CD4-positive, alpha-beta T cell treated with Interleukin-12 subunit alpha and Interleukin-12 subunit beta, for 1 hour (primary cell): ENCODE data around the gene CD4.

Experiments used
- DNase-seq: peaks from one replicate; pipeline ENCODE4 v3.0.0-alpha.2; 2020

The CD4 gene

DNA sequence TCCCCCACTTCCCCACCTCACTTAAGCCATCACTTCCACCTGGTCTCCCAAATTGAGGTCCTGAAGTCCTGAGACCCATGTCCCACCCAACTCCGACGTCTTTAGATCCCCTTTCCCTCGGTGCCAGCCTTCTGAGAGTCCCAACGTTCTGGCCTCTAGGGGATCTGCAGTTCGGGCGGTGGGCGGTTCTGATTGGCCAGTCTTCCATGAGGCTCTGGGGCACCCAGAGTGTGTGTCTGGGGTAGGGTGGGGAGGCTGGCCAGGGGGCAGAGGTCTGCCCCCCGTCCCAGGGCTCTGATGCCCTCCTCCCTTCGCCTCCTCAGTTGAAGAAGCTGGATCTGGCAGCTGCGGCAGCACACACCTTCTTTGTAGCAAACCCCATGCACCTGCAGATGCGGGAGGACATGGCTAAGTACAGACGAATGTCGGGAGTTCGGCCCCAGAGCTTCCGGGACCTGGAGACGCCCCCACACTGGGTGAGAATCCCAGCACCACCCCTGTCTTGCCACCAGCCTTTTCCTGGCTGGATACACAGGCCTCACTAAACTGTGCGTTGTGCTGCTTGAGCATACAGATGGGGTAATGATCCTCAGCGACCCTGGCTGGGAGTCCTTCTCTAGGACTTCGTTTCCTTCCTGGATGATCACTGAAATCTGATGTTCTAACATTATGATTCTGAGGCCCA, 40.4 kb downstream of the CD4 start:
- no peak for DNase-seq

DNA sequence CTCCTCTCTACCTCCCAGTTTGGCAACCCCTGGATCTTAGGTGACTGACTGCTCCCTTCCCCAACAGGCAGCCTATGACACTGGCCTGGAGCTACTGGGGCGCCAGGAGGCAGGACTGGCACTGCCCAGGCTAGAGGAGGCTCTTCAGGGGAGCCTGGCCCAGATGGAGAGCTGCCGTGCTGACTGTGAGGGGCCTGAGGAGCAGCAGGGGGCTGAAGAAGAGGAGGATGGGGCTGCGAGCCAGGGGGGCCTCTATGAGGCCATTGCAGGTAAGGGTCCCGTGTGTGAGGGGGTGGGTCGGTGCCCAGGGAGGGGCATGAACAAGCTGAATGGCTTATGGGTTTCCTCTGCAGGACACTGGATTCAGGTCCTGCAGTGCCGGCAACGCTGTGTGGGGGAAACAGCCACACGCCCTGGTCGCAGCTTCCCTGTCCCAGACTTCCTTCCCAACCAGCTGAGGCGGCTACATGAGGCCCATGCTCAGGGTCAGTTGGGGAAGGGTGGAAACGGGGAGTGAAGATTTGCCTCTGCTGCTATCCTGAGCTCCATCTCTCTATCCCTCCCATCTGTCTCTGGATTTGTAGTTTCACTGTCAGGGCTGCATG, 41.1 kb downstream of the CD4 start:
- no peak for DNase-seq

DNA sequence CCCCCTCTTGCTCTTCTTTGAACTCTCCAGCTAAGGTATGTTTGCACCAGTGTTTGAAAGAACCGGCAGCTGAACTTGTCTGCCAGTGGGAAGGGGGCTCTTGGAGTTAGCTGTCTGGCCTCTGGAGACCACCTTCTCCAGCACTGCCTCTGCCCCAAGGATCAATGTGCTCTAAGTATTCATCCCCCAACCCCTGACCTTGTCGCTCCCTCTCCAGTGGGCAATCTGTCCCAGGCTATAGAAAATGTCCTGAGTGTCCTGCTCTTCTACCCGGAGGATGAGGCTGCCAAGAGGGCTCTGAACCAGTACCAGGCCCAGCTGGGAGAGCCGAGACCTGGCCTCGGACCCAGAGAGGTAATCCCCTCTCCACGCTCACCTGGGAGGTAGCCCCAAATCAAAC, 41.7 kb downstream of the CD4 start:
- DNase-seq, result no peak

DNA sequence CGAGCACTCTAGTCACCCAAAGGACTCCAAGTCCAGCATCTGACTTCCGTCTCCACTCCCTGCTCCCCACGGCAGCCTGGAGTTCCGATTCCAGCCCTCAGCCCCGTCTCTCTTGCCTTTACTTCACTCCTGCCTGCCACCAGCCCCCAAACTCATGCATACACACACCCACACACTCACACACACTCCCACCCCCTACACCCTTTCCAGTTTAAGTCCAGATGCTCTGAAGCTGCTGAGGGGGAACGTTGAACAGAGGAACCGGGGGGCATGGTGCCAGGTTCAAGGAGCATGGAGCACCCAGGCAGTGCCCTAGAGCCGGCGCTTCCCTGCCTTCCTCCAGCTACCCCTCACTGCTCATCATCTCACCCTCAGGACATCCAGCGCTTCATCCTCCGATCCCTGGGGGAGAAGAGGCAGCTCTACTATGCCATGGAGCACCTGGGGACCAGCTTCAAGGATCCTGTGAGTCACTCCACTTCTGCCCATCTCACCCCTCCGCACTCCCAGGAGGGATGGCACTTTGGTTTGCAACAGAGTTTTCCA, 42.2 kb downstream of the CD4 start:
- DNase-seq, result no peak

DNA sequence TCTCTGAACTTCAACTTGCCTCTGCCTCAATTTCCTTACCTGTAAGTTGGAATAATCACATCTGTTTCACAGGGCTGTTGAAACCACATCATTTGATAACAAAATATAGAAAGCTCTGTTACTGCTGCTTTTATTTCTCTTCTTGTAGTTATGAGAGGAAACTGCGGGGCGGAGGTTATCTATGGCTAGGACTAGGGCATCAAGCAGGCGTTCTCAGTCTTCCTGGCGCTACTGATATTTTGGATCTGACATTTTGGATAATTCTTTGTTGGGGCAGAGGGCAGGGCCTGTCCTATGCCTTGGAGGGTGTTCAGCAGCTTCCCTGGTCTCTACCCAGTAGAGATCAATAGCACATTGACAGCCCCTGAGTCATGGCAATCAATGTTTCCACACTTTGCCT, 42.8 kb downstream of the CD4 start:
- no peak for DNase-seq

DNA sequence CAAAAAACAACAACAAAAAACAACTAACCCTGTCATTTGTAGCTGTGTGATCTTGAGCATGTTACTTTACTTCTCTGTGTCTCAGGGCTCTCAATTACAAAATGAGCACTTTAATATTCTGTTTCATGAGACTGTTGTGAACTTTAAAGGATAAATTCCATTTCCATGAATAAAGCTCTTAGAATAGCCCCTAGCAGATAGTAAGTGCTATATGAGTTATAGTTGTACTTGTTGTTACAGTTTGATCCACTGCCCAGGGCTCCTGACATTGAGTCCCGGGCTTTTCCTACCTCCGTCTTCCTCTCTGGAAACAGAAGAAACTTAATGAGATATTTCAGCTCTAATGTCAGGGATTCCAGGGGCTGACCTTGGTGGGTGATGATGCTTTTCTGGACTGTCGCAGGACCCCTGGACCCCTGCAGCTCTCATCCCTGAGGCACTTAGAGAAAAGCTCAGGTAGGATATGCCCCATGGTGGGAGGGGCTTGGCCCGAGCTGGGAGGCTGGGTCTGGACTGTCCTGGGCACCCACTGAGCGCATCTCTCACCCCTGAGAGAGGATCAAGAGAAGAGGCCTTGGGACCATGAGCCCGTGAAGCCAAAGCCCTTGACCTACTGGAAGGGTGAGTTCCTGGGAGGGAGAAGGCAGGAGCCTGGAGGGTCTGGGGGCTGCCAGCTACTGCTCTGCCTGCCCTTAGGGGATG, 44.0 kb downstream of the CD4 start:
- DNase-seq, result no peak

DNA sequence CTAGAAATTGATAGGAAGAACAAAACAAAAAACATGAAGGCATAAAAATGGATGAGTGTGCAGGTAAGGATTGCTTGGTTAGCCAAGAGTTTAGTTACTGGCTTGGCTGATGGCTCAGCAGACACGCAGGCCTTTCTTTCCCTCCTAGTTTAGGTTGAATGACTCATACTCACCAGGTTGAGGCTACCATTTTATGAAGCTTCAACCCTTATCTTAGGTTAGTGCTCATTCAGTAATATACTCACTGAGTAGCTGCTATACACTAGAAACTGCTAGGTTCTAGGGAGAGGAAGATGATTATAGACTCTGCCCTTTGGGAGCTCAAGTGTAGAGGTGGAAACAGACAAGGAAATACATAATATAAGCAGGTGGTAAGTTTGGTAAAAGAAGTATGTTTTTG, 44.9 kb downstream of the CD4 start:
- DNase-seq, result no peak

DNA sequence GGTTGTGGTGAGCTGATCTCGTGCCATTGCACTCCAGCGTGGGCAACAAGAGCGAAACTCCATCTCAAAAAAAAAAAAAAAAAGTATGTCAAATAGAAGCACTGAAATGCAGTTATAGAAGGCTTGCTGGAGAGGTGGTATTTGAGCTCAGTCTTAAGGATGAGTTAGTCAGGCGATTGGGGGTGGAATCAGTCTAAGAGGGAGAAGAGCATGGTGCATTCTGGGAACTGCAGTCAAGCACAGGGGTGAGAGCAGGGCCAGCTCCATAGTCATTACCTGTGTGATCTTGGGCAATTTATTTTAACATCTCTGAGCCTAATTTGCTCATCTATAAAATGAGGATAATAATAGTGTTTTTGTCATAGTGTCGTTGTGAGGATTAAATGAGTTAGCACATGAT, 45.5 kb downstream of the CD4 start:
- no peak for DNase-seq

DNA sequence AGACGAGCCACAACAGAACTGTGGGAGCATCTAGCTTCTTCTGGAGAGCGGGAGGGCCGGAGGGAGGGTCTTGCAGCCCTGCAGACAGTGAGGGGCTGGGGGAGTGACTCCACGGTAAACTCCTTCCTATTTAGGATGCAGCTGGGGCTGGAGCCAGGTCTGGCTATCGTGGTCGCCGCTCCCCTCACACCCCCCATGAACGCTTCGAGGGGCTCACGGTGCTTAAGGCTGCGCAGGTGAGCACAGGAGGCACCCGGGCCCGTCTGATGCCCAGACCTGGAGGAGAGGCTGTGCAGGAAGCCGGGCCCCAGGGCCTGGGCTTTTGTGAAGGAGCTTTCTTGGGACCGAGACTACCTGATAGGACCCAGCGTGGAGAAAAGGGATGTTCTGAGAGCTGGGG, 47.5 kb downstream of the CD4 start:
- no peak for DNase-seq

DNA sequence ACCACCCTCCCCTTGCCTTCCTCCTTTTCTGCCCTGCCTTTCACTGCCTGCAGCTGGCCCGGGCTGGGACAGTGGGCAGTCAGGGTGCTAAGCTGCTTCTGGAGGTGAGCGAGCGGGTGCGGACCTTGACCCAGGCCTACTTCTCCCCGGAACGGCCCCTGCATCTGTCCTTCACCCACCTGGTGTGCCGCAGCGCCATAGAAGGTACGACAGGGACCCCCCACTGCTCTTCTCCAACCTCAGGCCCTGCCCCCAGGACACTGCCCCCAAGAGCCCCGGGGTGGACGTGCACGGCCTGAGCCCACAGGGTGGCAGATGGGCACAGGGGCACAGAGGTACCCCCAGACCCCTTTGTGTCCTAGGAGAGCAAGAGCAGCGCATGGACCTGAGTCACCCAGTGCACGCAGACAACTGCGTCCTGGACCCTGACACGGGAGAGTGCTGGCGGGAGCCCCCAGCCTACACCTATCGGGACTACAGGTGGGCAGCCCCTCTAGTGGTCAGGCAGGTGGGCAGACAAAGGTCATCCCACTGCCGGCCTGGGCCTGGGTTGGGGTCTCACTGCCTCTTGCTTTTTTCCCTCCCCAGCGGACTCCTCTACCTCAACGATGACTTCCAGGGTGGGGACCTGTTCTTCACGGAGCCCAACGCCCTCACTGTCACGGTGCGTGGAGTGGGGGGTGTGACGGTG, 48.2 kb downstream of the CD4 start:
- DNase-seq, result no peak

DNA sequence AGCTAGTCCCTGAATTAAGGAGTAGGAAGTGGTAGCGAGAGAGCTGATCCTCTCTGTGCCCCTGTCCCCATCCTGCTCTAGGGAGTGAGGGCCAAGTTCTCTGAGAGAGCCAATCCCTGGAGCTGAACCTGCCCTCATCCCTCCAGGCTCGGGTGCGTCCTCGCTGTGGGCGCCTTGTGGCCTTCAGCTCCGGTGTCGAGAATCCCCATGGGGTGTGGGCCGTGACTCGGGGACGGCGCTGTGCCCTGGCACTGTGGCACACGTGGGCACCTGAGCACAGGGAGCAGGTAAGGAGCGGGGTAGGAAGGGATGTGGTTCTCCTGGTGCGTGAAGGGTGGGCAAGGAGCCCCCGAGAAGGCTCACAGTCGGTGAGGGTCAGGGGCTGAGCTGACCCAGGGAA, 49.5 kb downstream of the CD4 start:
- no peak for DNase-seq

DNA sequence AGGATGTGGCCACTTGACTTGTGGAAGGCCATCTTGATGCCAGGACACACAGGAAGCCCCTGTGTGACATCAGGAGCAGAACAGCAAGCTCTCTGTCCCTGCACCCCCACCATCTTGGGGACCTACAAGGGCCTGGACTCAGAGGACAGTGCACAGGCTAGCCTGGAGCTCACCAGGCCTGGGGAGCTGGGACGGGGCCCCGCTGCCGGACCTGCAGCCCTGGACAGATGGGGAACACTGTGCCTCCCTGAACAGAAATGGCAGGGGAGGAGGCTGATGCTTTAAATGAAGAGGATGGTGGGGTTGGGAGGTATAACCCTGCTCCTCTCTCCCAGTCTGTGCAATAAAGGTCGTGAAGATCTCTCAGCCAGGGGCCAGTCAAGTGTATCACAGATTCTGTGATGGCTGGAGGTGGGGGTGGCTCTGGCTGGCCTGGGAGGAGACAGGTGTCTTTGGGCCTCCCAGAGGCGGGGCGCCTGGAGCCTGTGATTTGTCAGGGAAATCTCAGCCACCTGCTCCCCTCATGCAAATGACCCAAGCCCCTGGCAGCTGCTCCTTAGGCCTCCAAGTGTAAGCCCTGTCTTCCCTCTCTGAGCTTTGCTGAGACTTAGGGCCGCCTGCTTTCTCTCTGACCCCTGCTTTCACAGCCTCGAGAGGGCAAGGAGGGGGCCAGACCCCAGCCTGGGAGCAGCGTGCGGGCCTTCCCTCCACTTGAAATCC, 50.3 kb downstream of the CD4 start:
- no peak for DNase-seq

DNA sequence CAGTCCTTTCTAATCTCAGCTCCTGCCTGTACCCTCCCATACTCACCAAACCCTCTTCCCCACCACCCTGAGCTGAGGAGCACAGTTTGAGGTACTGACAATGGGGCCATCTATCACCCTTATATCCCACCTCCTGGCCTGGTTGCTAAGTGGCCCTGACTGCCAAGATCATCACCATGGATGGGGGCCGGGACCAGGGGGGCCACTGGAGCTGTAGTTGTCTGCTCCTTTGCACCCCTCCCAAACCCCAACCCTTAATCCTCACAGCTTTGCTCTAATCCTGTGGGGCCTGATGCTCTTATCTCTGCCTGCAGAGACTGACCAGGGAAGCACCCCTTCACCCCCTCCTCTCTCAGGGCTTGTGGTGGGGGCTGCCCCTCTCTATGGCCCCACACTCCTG, 51.0 kb downstream of the CD4 start:
- DNase-seq, result no peak

DNA sequence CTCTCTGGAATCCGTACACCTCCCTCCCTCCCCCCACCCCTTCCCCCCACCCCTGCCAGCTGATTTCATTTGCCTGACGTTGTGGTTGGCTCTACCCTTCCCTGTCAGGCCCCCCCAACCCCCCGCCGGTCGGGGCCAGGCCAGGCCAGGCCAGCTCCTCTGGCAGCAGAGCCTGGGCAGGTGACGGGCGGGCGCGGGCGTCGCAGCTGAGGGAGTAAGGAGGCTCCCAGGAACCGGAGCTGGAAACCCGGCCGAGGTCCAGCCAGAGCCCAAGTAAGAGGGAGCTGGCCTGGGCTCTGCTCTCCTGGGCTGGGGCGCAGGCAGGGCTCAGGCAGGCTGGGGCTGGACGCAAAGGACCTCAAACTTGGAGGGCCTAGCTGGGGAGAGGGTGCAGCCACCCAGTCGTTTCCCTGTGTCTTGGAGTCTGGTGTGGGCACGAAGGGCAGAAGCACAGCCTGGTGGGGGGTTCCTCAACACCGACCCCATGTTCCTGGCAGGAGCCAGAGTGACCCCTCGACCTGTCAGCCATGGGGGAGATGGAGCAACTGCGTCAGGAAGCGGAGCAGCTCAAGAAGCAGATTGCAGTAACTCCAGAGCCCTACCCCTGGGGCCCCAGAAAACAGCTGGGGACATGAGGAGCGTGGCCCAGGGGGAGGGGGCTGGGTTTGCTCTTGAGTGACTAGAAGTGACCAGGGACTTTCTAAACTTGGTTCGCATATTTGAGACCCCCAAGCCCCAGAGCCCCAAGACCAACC, 51.6 kb downstream of the CD4 start, which contains the start of gene GNB3:
TSS of gene GNB3 (plus strand) at position 165 of the 755 bp plus-strand sequence. CDS start at position 528, 363 bp downstream.
- no peak for DNase-seq

DNA sequence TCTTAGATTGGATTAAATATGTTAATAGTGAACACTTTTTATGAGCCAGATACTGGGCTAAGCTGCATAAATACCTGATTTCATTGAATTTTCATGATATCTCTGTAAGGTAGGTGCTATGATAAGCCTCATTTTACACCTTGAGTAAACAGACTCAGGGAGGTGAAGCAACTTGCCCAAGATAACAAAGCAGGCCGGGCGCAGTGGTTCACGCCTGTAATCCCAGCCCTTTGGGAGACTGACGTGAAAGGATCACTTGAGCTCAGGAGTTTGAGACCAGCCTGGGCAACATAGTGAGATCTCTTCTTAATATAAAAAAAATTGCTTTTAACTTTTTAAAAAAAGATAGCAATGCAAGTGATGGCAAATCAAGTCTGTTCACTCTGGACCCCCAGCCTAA, 52.7 kb downstream of the CD4 start:
- DNase-seq, result no peak

DNA sequence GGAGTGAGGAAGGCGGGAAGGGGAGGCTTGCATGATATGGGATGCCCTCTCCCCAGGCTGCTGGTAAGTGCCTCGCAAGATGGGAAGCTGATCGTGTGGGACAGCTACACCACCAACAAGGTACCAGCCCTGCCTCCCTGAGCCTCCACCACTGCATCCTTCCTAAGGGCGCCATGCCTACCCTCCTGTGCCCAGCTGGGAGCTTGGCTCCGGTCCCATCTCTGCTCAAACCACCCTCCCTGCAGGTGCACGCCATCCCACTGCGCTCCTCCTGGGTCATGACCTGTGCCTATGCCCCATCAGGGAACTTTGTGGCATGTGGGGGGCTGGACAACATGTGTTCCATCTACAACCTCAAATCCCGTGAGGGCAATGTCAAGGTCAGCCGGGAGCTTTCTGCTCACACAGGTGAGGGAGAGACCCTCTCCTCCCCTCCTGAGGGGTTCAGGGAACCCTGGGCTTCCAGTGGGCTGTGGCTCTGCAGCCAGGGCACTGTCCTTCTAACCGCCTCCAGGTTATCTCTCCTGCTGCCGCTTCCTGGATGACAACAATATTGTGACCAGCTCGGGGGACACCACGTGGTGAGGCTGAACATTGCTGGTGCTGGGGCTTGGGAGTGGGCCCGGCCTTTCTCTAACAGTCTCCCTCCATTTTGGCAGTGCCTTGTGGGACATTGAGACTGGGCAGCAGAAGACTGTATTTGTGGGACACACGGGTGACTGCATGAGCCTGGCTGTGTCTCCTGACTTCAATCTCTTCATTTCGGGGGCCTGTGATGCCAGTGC, 54.0 kb downstream of the CD4 start:
- DNase-seq, result no peak

DNA sequence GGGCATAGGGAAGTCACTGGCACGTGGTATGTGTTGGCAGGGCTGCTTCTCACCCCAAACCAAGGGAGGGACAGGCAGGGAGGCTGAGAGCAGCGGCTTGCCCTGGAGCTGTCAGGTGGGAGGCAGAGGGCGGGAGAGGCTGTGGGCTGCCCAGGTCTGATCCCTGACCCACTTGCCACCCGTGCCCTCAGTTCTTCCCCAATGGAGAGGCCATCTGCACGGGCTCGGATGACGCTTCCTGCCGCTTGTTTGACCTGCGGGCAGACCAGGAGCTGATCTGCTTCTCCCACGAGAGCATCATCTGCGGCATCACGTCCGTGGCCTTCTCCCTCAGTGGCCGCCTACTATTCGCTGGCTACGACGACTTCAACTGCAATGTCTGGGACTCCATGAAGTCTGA, 56.1 kb downstream of the CD4 start:
- no peak for DNase-seq

DNA sequence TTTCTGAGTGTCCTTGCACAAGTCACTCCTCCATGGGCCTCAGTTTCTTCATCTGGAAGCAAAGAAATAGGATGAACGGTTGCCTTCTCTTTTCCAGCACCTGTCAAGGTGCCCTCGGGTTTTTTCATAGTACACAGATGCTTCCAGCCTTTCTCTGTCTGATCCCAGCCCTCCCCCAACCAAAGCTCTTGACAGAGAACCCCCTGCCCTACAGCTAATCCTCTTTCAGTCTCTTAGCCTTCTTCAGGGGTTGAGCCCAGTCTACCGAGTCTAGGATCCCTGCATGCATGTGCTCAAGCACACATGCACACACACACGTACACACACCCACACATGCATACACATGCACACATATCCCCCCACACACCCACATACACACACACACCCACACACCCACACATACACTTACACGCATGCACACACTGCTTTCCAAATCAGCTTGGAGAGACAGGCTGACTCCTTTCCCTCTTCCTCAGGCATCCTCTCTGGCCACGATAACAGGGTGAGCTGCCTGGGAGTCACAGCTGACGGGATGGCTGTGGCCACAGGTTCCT, 57.1 kb downstream of the CD4 start:
- no peak for DNase-seq

DNA sequence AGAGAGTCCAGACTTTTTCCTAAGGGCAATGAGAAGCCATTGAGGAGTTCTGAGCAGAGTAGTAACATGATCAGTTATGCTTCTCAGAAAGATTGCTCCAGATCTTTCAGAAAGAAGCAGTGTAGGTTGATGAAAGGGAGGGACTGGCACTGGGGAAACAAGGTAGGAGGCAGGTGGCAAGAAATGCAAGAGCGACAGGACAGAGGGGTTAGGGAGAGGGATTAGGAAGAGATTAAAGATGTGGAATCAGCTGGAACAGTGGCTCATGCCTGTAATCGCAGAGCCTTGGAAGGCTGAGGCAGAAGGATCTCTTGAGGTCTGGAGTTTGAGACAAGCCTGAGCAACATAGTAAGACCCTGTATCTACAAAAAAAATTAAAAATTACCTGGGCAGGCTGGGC, 58.3 kb downstream of the CD4 start:
- no peak for DNase-seq

DNA sequence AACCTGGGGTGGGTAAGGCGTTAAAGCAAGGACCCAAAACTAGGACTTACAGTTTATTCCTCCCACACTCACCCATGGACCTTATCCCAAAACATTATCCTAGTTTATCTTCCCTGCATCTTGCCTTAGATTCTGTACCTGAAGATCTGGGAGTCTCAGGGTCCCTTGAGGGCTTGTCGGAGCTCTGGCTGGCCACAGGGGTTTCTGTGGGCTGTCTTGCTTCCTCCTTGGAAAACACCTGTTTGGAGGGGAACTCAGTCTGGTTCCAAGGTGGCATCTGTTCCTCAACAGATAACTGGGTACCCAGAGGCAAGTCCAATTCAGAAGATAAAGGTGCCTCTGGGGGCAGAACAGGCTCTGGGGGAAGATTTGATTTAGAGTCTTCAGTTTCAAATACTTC, 60.1 kb downstream of the CD4 start:
- DNase-seq, result no peak
